Tibial artery (tissue), 4 donors: ENCODE data around the gene KHNYN.

Source experiments
- DNase-seq, 2 donors: peaks; one replicate each; pipeline ENCODE4 v3.0.0-alpha.2; 2019
- H3K27ac ChIP-seq, 2 donors: fragments of 200-600 bp; sonication (generic) in 1 of 2; 1 replicate in 1 of 2; 2 replicates in 1 of 2; pipeline ENCODE4 v1.5.1; 2018 to 2019; ENCODE audit warnings: mild to moderate bottlenecking in 1 of 2
- H3K27me3 ChIP-seq, 2 donors: fragments of 200-600 bp; sonication (generic) in 1 of 2; one replicate each; pipeline versions ENCODE4 v1.5.1 to v1.6.0; 2016 to 2019
- H3K36me3 ChIP-seq, 3 donors: fragments of 200-600 bp; sonication (generic) in 2 of 3; one replicate each; pipeline ENCODE4 v1.5.1; 2016 to 2019; ENCODE audit warnings: mild to moderate bottlenecking in 2 of 3
- H3K4me1 ChIP-seq, 4 donors: fragments of 200-600 bp; sonication (generic) in 2 of 4; 1 replicate in 3 of 4; 2 replicates in 1 of 4; pipeline ENCODE4 v1.5.1; 2016 to 2019
- H3K4me3 ChIP-seq, 2 donors: fragments of 200-600 bp; sonication (generic) in 1 of 2; 1 replicate in 1 of 2; 2 replicates in 1 of 2; pipeline ENCODE4 v1.5.1; 2018 to 2019; ENCODE audit warnings: mild to moderate bottlenecking in 2 of 2
- H3K9me3 ChIP-seq, 3 donors: fragments of 200-600 bp; sonication (generic) in 1 of 3; one replicate each; pipeline ENCODE4 v1.5.1; 2016 to 2019
- CTCF ChIP-seq, 2 experiments: fragments of 200-600 bp in 1 of 2; fragments of 450-650 bp in 1 of 2; IDR thresholded peaks; one replicate each; pipeline ENCODE4 v1.5.1; 2017 to 2019; ENCODE audit warnings: antibody characterized with exemption in 2 of 2, mild to moderate bottlenecking in 1 of 2, moderate library complexity in 1 of 2
- intact Hi-C: fragments of 100-400 bp; cut with DNase I; formaldehyde crosslinking; loops from one replicate; pipeline ENCODE4 v1.15.0; 2023; ENCODE audit warnings: low total_unique reads

The KHNYN gene

GRCh38 chr14:24404814-24405213 is 24.9 kb upstream of the KHNYN start:
- H3K27ac ChIP-seq: no peak overlapping the region
- no peaks in the 10 kb centered on the region for H3K27me3 ChIP-seq
- peaks cover 0 to 20% (median 9%) of the 10 kb centered on the region in 4 donors for H3K4me1 ChIP-seq
- no peaks in the 10 kb centered on the region for H3K9me3 ChIP-seq
- no peak for TF ChIP-seq CTCF (IDR thresholded peaks at IDR 0.05)
- peaks cover 5 to 23% (median 19%) of the 10 kb centered on the region in 3 donors for H3K36me3 ChIP-seq
- no peak for DNase-seq
- intact Hi-C loops: no loop called here
- no peak overlapping the region for H3K4me3 ChIP-seq

- H3K9me3 ChIP-seq: no peaks in the 10 kb centered on the region
- H3K27me3 ChIP-seq: no peaks in the 10 kb centered on the region
- H3K4me1 ChIP-seq: peaks cover 0 to 6% (median under 1%) of the 10 kb centered on the region in 4 donors
- H3K27ac ChIP-seq: no peak overlapping the region
- DNase-seq: no peak
- intact Hi-C loops: no loop called here
- H3K36me3 ChIP-seq: peaks cover 5 to 36% (median 29%) of the 10 kb centered on the region in 3 donors
- H3K4me3 ChIP-seq: no peak overlapping the region
- TF ChIP-seq CTCF (IDR thresholded peaks at IDR 0.05): no peak
These were observed 23.3 kb upstream of the KHNYN start for GRCh38 chr14:24406416-24406815.

GRCh38 chr14:24407608-24408325 is 22.0 kb upstream of the KHNYN start:
- Histone ChIP-seq H3K4me3 (no peak overlapping the region), H3K27ac (no peak overlapping the region), H3K36me3 (peaks cover 5 to 38% (median 31%) of the 10 kb centered on the region in 3 donors), H3K4me1 (peaks cover 0 to 6% (median 0%) of the 10 kb centered on the region in 4 donors), H3K9me3 (no peaks in the 10 kb centered on the region), H3K27me3 (no peaks in the 10 kb centered on the region)
- no peak for TF ChIP-seq CTCF (IDR thresholded peaks at IDR 0.05)
- intact Hi-C loops: no loop called here
- DNase-seq: no peak

GRCh38 chr14:24408764-24409163 is 21.0 kb upstream of the KHNYN start:
- no peak overlapping the region for H3K27ac ChIP-seq
- H3K36me3 ChIP-seq: peaks cover 5 to 48% (median 35%) of the 10 kb centered on the region in 3 donors
- no peak for TF ChIP-seq CTCF (IDR thresholded peaks at IDR 0.05)
- no peaks in the 10 kb centered on the region for H3K4me1 ChIP-seq
- intact Hi-C loops: no loop called here
- no peaks in the 10 kb centered on the region for H3K27me3 ChIP-seq
- no peak overlapping the region for H3K4me3 ChIP-seq
- no peaks in the 10 kb centered on the region for H3K9me3 ChIP-seq
- DNase-seq: no peak

GRCh38 chr14:24409192-24409591 is 20.6 kb upstream of the KHNYN start:
- DNase-seq: no peak
- H3K4me3 ChIP-seq: no peak overlapping the region
- H3K4me1 ChIP-seq: no peaks in the 10 kb centered on the region
- H3K36me3 ChIP-seq: peaks cover 5 to 52% (median 35%) of the 10 kb centered on the region in 3 donors
- TF ChIP-seq CTCF (IDR thresholded peaks at IDR 0.05): no peak
- intact Hi-C loops: no loop called here
- H3K27ac ChIP-seq: no peak overlapping the region
- H3K9me3 ChIP-seq: no peaks in the 10 kb centered on the region
- H3K27me3 ChIP-seq: no peaks in the 10 kb centered on the region
